Measurements from ENCODE around the gene TRAPPC10.

GRCh38 chr21:44094832-44095231, 82.7 kb downstream of the TRAPPC10 start:
- TF ChIP-seq ASH2L (IDR thresholded peaks at IDR 0.05; ENCODE audit: low read length) (no peak), CEBPB (IDR thresholded peaks at IDR 0.05; ENCODE audit: low read depth, low read length) (no peak), TEAD4 (IDR thresholded peaks at IDR 0.05; ENCODE audit: low read depth, low read length) (no peak), CTCF (IDR thresholded peaks at IDR 0.05; ENCODE audit: control extremely low read depth in 1 of 3, insufficient read depth in 1 of 3, low read depth in 1 of 3, low read length in 3 of 3) (no peak), MAX (IDR thresholded peaks at IDR 0.05) (no peak), YY1 (IDR thresholded peaks at IDR 0.05; ENCODE audit: low read depth, low read length) (no peak), CREB1 (IDR thresholded peaks at IDR 0.05) (no peak), PHF8 (conservative IDR thresholded peaks at IDR 0.05; ENCODE audit: low read depth, low read length) (no peak)
